Keratinocyte (primary cell): ENCODE measurements around the gene TMEM131.

Experiments used
- CTCF ChIP-seq, 3 experiments: IDR thresholded peaks in 1 of 3; conservative IDR thresholded peaks in 1 of 3; optimal IDR thresholded peaks in 1 of 3; 2 replicates in 2 of 3; 3 replicates in 1 of 3; pipeline versions ENCODE3 to v1.5.1; 2011; ENCODE audit warnings: low read length in 3 of 3, mild to moderate bottlenecking in 3 of 3, moderate library complexity in 2 of 3, control low read depth in 1 of 3, inconsistent platforms in 1 of 3; ENCODE audit not compliant: insufficient read depth in 2 of 3; ENCODE audit errors: extremely low read depth in 1 of 3
- EZH2 ChIP-seq: IDR thresholded peaks from one replicate; pipeline ENCODE4 v1.6.1; 2012; ENCODE audit warnings: inconsistent platforms, mild to moderate bottlenecking, low read length, moderate library complexity

GRCh38 chr2:97731274-97732020 lies 264.3 kb downstream of the TMEM131 start:
- TF ChIP-seq CTCF (optimal IDR thresholded peaks at IDR 0.05 in 1 of 3, IDR thresholded peaks at IDR 0.05 in 1 of 3, conservative IDR thresholded peaks at IDR 0.05 in 1 of 3; ENCODE audit: extremely low read depth in 1 of 3, insufficient read depth in 2 of 3, low read length in 3 of 3) = no peak
- no peak for TF ChIP-seq EZH2
